GM12878 (cell line): ENCODE results near the gene CARS2. TPM values are rescaled to one million over a fixed set of nuclear protein-coding genes. Genes with fewer than 3 reads are reported as not detected.
A peak's percentile ranks its signal among the peaks of the same experiment; 100 is the strongest.

Experiments used
- CHD2 ChIP-seq: IDR thresholded peaks from 2 replicates; pipeline ENCODE4 v1.6.1; 2011; ENCODE audit warnings: low read depth, low read length, improper control_type of control experiment, borderline replicate concordance
- ELK1 ChIP-seq: IDR thresholded peaks from 2 replicates; pipeline ENCODE4 v1.6.1; 2012; ENCODE audit warnings: low read depth, low read length, improper control_type of control experiment
- MLLT1 ChIP-seq: fragments of 450-650 bp; IDR thresholded peaks from 2 replicates; pipeline ENCODE4 v1.6.1; 2016; ENCODE audit warnings: mild to moderate bottlenecking
- NFYB ChIP-seq: IDR thresholded peaks from 2 replicates; pipeline ENCODE4 v1.6.1; 2011; ENCODE audit warnings: low read depth, mild to moderate bottlenecking, low read length, improper control_type of control experiment, moderate library complexity; ENCODE audit not compliant: insufficient read depth
- NRF1 ChIP-seq: conservative IDR thresholded peaks from 2 replicates; pipeline ENCODE4 v1.6.1; 2011; ENCODE audit warnings: mild to moderate bottlenecking, low read depth, low read length, improper control_type of control experiment
- PKNOX1 ChIP-seq: fragments of 450-650 bp; IDR thresholded peaks from 2 replicates; pipeline ENCODE4 v1.6.1; 2016; ENCODE audit warnings: mild to moderate bottlenecking
- RELA ChIP-seq: fragments of 450-650 bp; IDR thresholded peaks from 2 replicates; pipeline ENCODE4 v1.8.0; 2014; ENCODE audit warnings: borderline replicate concordance; ENCODE audit not compliant: partially characterized antibody
- REST ChIP-seq: IDR thresholded peaks from 2 replicates; pipeline ENCODE4 v1.6.1; 2012; ENCODE audit warnings: mild to moderate bottlenecking, low read depth, low read length
- WRNIP1 ChIP-seq: IDR thresholded peaks from 2 replicates; pipeline ENCODE4 v1.6.1; 2011; ENCODE audit warnings: low read depth, low read length, improper control_type of control experiment, borderline replicate concordance
- ZBTB40 ChIP-seq: fragments of 450-650 bp; IDR thresholded peaks from 2 replicates; pipeline ENCODE4 v1.6.1; 2016; ENCODE audit warnings: mild to moderate bottlenecking, moderate library complexity, borderline replicate concordance
- ZNF384 ChIP-seq: IDR thresholded peaks from 2 replicates; pipeline ENCODE4 v1.6.1; 2012; ENCODE audit warnings: low read depth, mild to moderate bottlenecking, low read length, improper control_type of control experiment, borderline replicate concordance
- polyA plus RNA-seq, 11 experiments: library from polyadenylated mRNA; depleted of rRNA in 4 of 11; unstranded in 6 of 11; stranded (reverse) in 5 of 11; fragments of >200 nt; fragmentation: Nextera tagmentation in 4 of 11; fragmentation: Illumina TruSeq in 1 of 11; extraction: Ambion mirVana in 4 of 11; extraction: Trizol in 1 of 11; gene quantifications; 1 replicate in 1 of 11; 2 replicates in 10 of 11; pipeline versions ENCODE4 v1.2.1 to v1.2.3, GENCODE V29; 2011 to 2016; ENCODE audit warnings: inconsistent platforms in 2 of 11, missing spikeins in 2 of 11, low read depth in 1 of 11
- total RNA-seq, 4 experiments: library from RNA; depleted of rRNA in 3 of 4; stranded (reverse); fragments of >200 nt in 3 of 4; fragmentation: Illumina TruSeq in 1 of 4; extraction: Trizol in 1 of 4; gene quantifications; 2 replicates each; pipeline versions ENCODE4 v1.2.1 to v1.2.3, GENCODE V29; 2013 to 2021

The CARS2 gene
- total and polyA plus RNA-seq, 10 of the 15 experiments (the other 5 are each of a cell fraction or from before 2014, with no cell fraction given), result 4.2 to 101 (median 61.5) TPM

- TF ChIP-seq REST (no peak), ZBTB40 (peak; percentile 89), CHD2 (peak; percentile 74), NFYB (peak; percentile 93), RELA (peak; percentile 47), MLLT1 (peak; percentile 74; the same call in 1 of the 2 replicates), PKNOX1 (peak; percentile 98), WRNIP1 (no peak), ZNF384 (no peak), NRF1 (no peak), ELK1 (peak; percentile 84)
- TF ChIP-seq, all 136 proteins: peak for 45
Observed at GRCh38 chr13:110615322-110616102, 90.4 kb downstream of the CARS2 start, which contains the start of gene NAXD (continued).
